Large intestine (tissue), 3 donors: ENCODE results near the gene USP36. TPM values are rescaled to one million over a fixed set of nuclear protein-coding genes. Genes with fewer than 3 reads are reported as not detected.
A peak's percentile ranks its signal among the peaks of the same experiment; 100 is the strongest.

Experiments
- DNase-seq, 2 donors: peaks; one replicate each; pipeline versions ENCODE4 v3.0.0 to v3.0.0-alpha.2; 2013
- H3K27ac ChIP-seq: one replicate; pipeline ENCODE4 v1.5.1; 2013; ENCODE audit warnings: low read length
- H3K27me3 ChIP-seq: 2 replicates; pipeline ENCODE4 v1.6.1; 2013; ENCODE audit warnings: low read length; ENCODE audit not compliant: control insufficient read depth, insufficient read depth
- H3K36me3 ChIP-seq: 2 replicates; pipeline ENCODE4 v1.6.1; 2013; ENCODE audit warnings: low read length; ENCODE audit not compliant: control insufficient read depth, insufficient read depth
- H3K4me1 ChIP-seq: one replicate; pipeline ENCODE4 v1.6.1; 2013; ENCODE audit warnings: low read length; ENCODE audit not compliant: control insufficient read depth, insufficient read depth
- H3K4me3 ChIP-seq: one replicate; pipeline ENCODE4 v1.5.1; 2013; ENCODE audit warnings: low read length
- H3K9me3 ChIP-seq: one replicate; pipeline ENCODE4 v1.6.1; 2013; ENCODE audit warnings: mild to moderate bottlenecking, low read depth, low read length, moderate library complexity; ENCODE audit not compliant: control insufficient read depth
- WGBS: methylation state at CpG from one replicate; pipeline ENCODE4 v1.1.5; 2013; ENCODE audit warnings: low lambda C conversion rate; ENCODE audit not compliant: insufficient coverage; 5-methylcytosine and 5-hydroxymethylcytosine counted together
- polyA plus RNA-seq: library from polyadenylated mRNA; unstranded; fragments of 120-200 nt; gene quantifications from one replicate; pipeline ENCODE4 v1.2.1, GENCODE V29; 2013

USP36 gene
- polyA plus RNA-seq, 1 donor, result 49.0 TPM

DNA sequence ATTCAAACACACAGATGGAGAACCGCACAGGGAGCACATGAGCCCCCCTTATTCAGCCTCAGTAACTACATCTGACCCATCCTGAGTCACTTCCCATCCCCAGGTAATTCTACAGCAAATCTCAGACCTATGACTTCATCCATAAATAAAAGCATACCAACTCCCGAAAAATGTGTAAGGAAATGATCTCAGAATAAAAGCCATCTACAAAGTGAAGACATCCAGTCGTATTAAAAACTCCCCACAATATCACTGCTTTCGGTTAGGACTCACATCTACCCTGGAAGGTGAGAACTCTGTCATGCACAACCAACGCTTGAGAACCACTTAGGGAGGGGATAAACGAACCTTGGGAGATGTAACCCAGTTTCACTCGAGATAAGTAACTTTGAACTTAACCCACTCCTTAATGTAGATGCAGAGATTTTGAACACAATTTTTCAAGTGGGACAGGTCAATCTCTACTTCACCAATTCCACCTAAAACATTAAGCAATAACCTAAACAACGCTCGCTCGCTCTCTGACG lies 1.3 kb downstream of the USP36 start:
- no CpG with 5 or more reads among the region's 11 CpGs for WGBS
- peaks cover 19% of the 10 kb centered on the region for H3K4me1 ChIP-seq
- peak overlapping the region; percentile 94 for H3K27ac ChIP-seq
- peaks cover 35% of the 10 kb centered on the region for H3K36me3 ChIP-seq
- no peak for DNase-seq
- H3K9me3 ChIP-seq, result no peaks in the 10 kb centered on the region
- H3K4me3 ChIP-seq, result peak overlapping the region; percentile 67
- no peaks in the 10 kb centered on the region for H3K27me3 ChIP-seq

DNA sequence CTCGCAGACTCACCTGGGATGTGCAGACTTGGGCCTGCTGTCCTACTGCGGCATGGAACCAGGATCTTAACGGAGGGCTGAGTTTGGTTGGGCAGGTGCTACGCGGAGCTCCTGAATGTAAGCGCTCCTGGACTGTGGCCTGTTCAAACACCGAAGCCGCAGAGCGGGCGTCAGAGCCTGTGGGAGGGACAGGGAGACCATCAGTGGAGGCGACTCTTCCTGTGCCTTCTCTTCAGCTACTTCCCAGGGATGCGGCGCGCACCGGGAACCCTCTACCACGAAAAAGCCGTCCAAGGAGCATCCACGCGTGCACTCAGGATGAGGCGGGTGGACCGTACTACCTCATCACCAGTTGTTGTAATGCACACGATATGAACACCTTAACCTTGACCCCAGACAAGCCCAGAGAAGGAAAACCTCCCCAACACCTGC lies 2.0 kb downstream of the USP36 start:
- Histone ChIP-seq H3K9me3 (no peaks in the 10 kb centered on the region), H3K4me3 (peak overlapping the region; percentile 67), H3K4me1 (peaks cover 19% of the 10 kb centered on the region), H3K27me3 (no peaks in the 10 kb centered on the region), H3K36me3 (peaks cover 41% of the 10 kb centered on the region), H3K27ac (no peak overlapping the region)
- 40% methylated on average over 1 of the region's 22 CpGs for WGBS
- DNase-seq, result peak in 1 of 2 donors; percentile 44

DNA sequence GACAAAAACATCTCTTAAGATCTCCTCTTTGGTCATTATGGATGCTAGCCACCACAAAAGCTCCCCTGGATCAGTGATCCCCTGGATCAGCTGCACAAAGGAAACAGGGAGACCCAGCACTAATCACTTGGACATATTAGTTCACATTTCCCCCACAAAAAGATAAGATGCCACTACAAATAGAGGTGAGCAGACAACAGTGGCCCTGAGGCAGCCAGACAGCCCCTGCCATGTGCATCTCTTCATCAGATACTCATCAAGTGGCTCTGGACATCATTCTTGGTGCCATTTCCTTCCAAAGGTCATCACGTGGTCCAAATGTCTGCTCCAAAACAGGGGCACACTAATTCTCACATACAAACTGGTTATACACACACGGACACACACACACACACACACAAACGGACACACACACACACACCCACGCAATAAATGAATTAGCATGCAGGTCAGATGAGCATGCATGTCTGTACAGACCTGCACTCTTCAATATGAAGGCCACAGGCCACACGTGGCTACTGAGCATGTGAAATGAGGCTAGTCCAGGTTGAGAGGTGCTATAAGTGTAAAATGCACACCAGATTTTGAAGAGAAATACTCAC lies 4.1 kb downstream of the USP36 start:
- H3K9me3 ChIP-seq, result no peaks in the 10 kb centered on the region
- H3K27ac ChIP-seq, result no peak overlapping the region
- peaks cover 58% of the 10 kb centered on the region for H3K36me3 ChIP-seq
- peaks cover 13% of the 10 kb centered on the region for H3K4me1 ChIP-seq
- H3K27me3 ChIP-seq, result no peaks in the 10 kb centered on the region
- DNase-seq, result no peak
- H3K4me3 ChIP-seq, result no peak overlapping the region
- no CpG with 5 or more reads among the region's 5 CpGs for WGBS

- DNase-seq, result no peak
- Histone ChIP-seq H3K4me1 (peaks cover 9% of the 10 kb centered on the region), H3K9me3 (no peaks in the 10 kb centered on the region), H3K36me3 (peaks cover 70% of the 10 kb centered on the region), H3K27ac (no peak overlapping the region), H3K4me3 (no peak overlapping the region), H3K27me3 (no peaks in the 10 kb centered on the region)
- WGBS, result no CpG with 5 or more reads among the region's 8 CpGs
Measured at GRCh38 chr17:78834571-78834970, 6.0 kb downstream of the USP36 start.

DNA sequence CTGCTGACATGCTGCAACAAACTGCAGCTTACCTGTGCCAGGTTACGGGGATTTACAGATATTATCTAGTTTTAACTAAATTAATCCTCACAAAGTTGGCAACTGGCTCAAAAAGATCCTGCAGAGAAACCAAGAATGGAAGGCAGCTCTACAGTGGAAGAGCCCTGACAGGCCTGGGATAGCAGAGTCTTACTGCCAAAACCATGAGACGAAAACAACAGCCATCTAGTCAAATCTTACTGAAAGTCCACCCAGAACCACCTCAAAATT lies 8.1 kb downstream of the USP36 start:
- DNase-seq, result no peak
- Histone ChIP-seq H3K4me1 (no peaks in the 10 kb centered on the region), H3K27me3 (no peaks in the 10 kb centered on the region), H3K27ac (no peak overlapping the region), H3K4me3 (no peak overlapping the region), H3K36me3 (peaks cover 86% of the 10 kb centered on the region), H3K9me3 (no peaks in the 10 kb centered on the region)
- WGBS, result no CpG with 5 or more reads among the region's 2 CpGs

GRCh38 chr17:78831688-78832540 lies 8.7 kb downstream of the USP36 start:
- no peaks in the 10 kb centered on the region for H3K9me3 ChIP-seq
- no peak for DNase-seq
- peaks cover 87% of the 10 kb centered on the region for H3K36me3 ChIP-seq
- no peak overlapping the region for H3K4me3 ChIP-seq
- H3K4me1 ChIP-seq, result no peaks in the 10 kb centered on the region
- no peak overlapping the region for H3K27ac ChIP-seq
- 80% methylated on average over 1 of the region's 15 CpGs for WGBS
- H3K27me3 ChIP-seq, result no peaks in the 10 kb centered on the region

- no peak for DNase-seq
- Histone ChIP-seq H3K4me1 (no peaks in the 10 kb centered on the region), H3K27me3 (no peaks in the 10 kb centered on the region), H3K9me3 (no peaks in the 10 kb centered on the region), H3K4me3 (no peak overlapping the region), H3K27ac (no peak overlapping the region), H3K36me3 (peaks cover 86% of the 10 kb centered on the region)
- no CpG with 5 or more reads among the region's 6 CpGs for WGBS
Measured at GRCh38 chr17:78829477-78829876, 11.1 kb downstream of the USP36 start.

DNA sequence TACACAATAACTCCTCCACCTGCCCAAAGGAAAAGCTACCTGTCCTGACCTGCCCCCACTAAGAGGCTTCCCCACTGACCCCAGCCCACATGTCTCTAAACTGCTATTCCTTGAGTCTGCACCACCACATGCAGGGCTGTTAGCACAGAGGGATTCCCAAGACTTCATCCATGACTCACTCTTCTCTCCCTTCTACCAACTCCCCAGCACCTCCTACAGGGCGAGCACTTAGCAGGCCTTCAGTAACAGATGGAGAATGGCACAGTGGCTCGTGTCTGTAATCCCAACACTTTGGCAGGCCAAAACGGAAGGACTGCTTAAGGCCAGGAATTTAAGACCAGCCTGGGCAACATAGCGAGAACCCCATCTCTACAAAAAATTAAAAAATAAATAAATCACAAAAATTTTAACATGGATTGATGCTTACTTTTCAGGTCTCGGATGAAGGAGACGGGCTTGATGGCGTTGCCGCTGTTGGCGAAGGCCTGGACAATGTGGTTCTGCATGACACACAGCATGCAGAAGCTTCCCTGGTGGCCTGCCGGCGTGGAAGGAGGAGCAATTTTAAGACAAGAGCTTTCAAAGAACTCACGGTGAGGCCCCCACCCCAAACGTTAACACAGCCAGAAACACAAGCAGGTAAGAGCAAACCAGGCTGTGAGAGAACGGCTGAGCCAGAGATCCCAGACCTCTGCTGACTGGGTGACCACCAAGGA lies 12.0 kb downstream of the USP36 start:
- Histone ChIP-seq H3K4me1 (no peaks in the 10 kb centered on the region), H3K9me3 (no peaks in the 10 kb centered on the region), H3K27me3 (no peaks in the 10 kb centered on the region), H3K27ac (no peak overlapping the region), H3K4me3 (no peak overlapping the region), H3K36me3 (peaks cover 85% of the 10 kb centered on the region)
- DNase-seq, result no peak
- WGBS, result no CpG with 5 or more reads among the region's 14 CpGs

DNA sequence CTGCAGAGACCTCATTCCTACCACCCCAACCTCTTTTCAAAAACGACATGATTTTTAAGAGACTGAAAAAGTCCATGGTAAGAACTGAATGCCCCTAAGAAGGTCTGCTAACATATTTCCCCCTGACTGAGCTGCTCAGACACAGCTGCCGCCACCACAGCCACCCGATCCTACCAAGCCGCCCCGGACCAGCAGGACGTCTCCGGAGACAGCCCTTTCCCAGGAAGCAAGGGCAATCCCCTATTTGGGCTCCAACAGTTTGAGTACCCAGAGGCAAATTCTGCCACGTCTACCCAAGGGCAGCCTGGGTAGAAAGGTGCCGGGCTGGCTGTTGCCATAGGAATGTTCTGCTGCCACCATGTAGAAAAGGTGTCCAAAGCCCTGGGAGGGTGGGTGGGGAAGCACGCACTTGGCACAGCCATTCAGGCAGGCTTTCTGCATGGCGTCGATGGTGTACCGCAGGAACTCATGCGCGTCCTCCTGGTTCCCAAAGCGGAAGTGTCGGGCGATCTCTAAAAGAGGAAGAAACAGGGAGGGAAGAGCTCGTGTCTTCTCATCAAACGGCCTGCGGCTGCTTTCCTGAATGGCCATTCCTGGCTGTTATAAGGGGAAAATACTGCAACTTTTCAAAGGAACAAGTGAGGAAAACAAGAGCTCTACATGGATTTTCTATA lies 13.6 kb downstream of the USP36 start:
- Histone ChIP-seq H3K36me3 (peaks cover 86% of the 10 kb centered on the region), H3K9me3 (no peaks in the 10 kb centered on the region)

GRCh38 chr17:78826421-78826820 lies 14.2 kb downstream of the USP36 start:
- H3K36me3 ChIP-seq, result peaks cover 88% of the 10 kb centered on the region
- H3K4me1 ChIP-seq, result no peaks in the 10 kb centered on the region
- 100% methylated on average over 1 of the region's 5 CpGs for WGBS

More for the DNA sequence above, 13.6 kb downstream of the USP36 start:
- Histone ChIP-seq H3K4me1 (no peaks in the 10 kb centered on the region), H3K4me3 (no peak overlapping the region), H3K27ac (no peak overlapping the region), H3K27me3 (no peaks in the 10 kb centered on the region)
- no CpG with 5 or more reads among the region's 21 CpGs for WGBS
- no peak for DNase-seq

More at GRCh38 chr17:78826421-78826820, 14.2 kb downstream of the USP36 start:
- Histone ChIP-seq H3K9me3 (no peaks in the 10 kb centered on the region), H3K4me3 (no peak overlapping the region), H3K27ac (no peak overlapping the region), H3K27me3 (no peaks in the 10 kb centered on the region)
- no peak for DNase-seq
